LNCAP (cell line): ENCODE data around the gene C1QTNF3.

Source experiments
- CTCF ChIP-seq: fragments of 450-650 bp; IDR thresholded peaks from 2 replicates; pipeline ENCODE4 v1.5.1; 2017; ENCODE audit warnings: mild to moderate bottlenecking

C1QTNF3 gene

GRCh38 chr5:34015120-34015822 is 27.7 kb downstream of the C1QTNF3 start:
- TF ChIP-seq CTCF, result no peak

GRCh38 chr5:34014626-34015025 is 28.4 kb downstream of the C1QTNF3 start:
- TF ChIP-seq CTCF, result no peak

GRCh38 chr5:34013547-34013946 is 29.5 kb downstream of the C1QTNF3 start:
- no peak for TF ChIP-seq CTCF

GRCh38 chr5:34012791-34013190 is 30.2 kb downstream of the C1QTNF3 start:
- TF ChIP-seq CTCF, result no peak

GRCh38 chr5:34011536-34011935 is 31.5 kb downstream of the C1QTNF3 start:
- no peak for TF ChIP-seq CTCF

GRCh38 chr5:34009610-34010009 is 33.4 kb downstream of the C1QTNF3 start:
- no peak for TF ChIP-seq CTCF

- TF ChIP-seq CTCF, result no peak
These were observed 34.2 kb downstream of the C1QTNF3 start for GRCh38 chr5:34008802-34009201.
